KBM-7 (cell line): ENCODE measurements around the gene NDUFA3.

ENCODE experiments used
- DNase-seq: peaks from one replicate; pipeline ENCODE4 v3.0.0-alpha.2; 2015
- in situ Hi-C: fragments of 300-500 bp; cut with MboI; formaldehyde crosslinking; loops from 2 replicates; pipeline ENCODE4 v1.14.3; 2020; ENCODE audit warnings: low sequenced_read_pairs, low pct_unique_long_range_greater_than_20kb, mixed read lengths

NDUFA3 gene

DNA sequence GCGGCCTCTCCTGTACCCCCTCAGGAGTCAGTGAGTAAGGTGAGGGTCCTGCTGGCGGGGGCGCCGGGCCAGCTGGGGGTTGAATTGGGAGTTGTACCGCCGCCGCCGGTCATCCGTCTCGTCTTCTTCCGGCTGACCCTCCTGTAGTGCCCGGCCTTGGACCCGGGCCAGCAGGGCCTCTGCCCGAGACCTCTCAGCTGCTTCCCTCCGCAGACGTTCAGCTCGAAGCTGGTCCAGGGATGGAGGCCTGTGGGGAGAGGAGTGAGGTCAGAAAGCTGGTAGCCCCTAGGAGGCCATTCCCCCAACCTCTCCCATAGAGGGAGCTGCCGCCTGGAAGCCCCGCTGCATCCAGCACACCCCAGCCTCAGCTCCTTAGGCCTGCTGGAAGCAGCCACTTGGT is 53.0 kb downstream of the NDUFA3 start:
- in situ Hi-C loops: no loop called here
- DNase-seq: no peak

DNA sequence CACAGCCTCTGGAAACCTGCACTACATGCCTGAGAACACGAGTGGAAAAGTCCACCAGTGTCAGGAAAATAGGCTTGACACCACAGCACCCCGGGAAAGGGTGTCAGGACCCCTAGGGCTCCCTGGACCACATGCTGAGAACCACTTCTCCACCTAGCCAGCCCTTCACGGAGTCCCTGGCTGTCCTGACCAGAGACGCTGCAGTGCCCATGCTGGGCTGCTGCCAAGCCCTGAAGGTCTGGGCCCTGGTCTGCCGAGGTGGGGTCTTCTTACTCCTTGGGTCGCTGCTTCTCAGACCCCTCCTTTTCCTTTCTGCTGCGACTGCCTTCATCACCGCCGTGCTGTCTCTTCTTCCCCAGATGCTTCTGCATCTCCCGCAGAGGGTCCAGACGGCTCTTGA is 53.8 kb downstream of the NDUFA3 start:
- in situ Hi-C loops: no loop called here
- DNase-seq: no peak

DNA sequence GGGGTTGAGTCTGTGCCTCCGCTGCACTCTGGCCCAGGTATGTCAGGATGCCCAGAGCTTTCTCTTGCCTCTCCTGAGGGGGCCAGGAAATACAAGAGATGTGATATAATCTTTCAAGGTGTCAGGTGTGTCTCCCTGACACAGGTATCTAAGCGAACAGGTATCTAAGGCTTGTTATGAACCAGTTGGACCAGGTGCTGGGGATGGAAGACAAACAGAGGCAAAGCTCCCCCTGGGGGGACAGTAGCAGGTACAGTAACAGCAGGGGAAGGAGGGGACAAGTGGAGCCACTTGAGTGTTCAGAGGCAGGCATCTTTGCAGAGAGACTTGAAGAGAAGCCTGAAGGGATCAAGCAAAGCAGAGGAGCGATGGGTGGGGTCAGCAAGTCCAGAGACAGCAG is 54.3 kb downstream of the NDUFA3 start:
- in situ Hi-C loops: no loop called here
- no peak for DNase-seq
